K562 (cell line): ENCODE results near the gene CAPZB.
"Not testable (repeated sequence)": the region's sequence is repeated elsewhere in the genome, so short reads cannot be mapped to it uniquely, and the experiment has no call there.

Source experiments
- EP300 ChIP-seq: IDR thresholded peaks from 2 replicates; pipeline ENCODE4 v1.6.1; 2012; ENCODE audit warnings: low read length, improper control_type of control experiment
- GABPA ChIP-seq: fragments of 200-800 bp; sonication (Bioruptor generic); conservative IDR thresholded peaks from 2 replicates; pipeline ENCODE4 v1.6.1; 2016; ENCODE audit warnings: low read depth, missing genetic modification characterization, missing compliant biosample characterization
- MAZ ChIP-seq, 2 experiments: fragments of 450-650 bp in 1 of 2; sonication (generic) in 1 of 2; formaldehyde crosslinking; IDR thresholded peaks in 1 of 2; conservative IDR thresholded peaks in 1 of 2; 2 replicates each; pipeline versions ENCODE4 v1.4.0 to v1.5.0; 2020; ENCODE audit warnings: mild to moderate bottlenecking in 1 of 2, missing genetic modification reagents in 1 of 2
- MYC ChIP-seq, 2 experiments: fragments of 250-450 bp in 1 of 2; sonication (Bioruptor Pico) in 1 of 2; IDR thresholded peaks; 2 replicates each; pipeline versions ENCODE4 v1.5.1 to v1.6.1; 2012 to 2021; ENCODE audit warnings: low read depth in 2 of 2, borderline replicate concordance in 1 of 2, improper control_type of control experiment in 1 of 2, low read length in 1 of 2, mild to moderate bottlenecking in 1 of 2, moderate library complexity in 1 of 2
- POLR2A ChIP-seq: fragments of 450-650 bp; conservative IDR thresholded peaks from 2 replicates; pipeline ENCODE4 v1.6.1; 2016
- RAD21 ChIP-seq, 2 experiments: fragments of 250-450 bp in 1 of 2; fragments of 450-650 bp in 1 of 2; sonication (Bioruptor Pico) in 1 of 2; formaldehyde crosslinking in 1 of 2; IDR thresholded peaks in 1 of 2; conservative IDR thresholded peaks in 1 of 2; 2 replicates each; pipeline versions ENCODE4 v1.4.0 to v1.8.0; 2020 to 2022; ENCODE audit warnings: mild to moderate bottlenecking in 2 of 2, moderate library complexity in 1 of 2
- RFX5 ChIP-seq: IDR thresholded peaks from 2 replicates; pipeline ENCODE4 v1.6.1; 2011; ENCODE audit warnings: low read depth, mild to moderate bottlenecking, improper control_type of control experiment, low read length
- TF ChIP-seq, protein P1 (sequence below): sonication (generic); formaldehyde crosslinking; IDR thresholded peaks from 2 replicates; pipeline ENCODE4 v1.9.0; 2022; ENCODE audit warnings: mild to moderate bottlenecking, missing genetic modification reagents
- TF ChIP-seq, protein P2 (sequence below), 3 experiments: fragments of 200-800 bp in 1 of 3; sonication (Bioruptor generic) in 1 of 3; sonication (generic) in 1 of 3; formaldehyde crosslinking in 1 of 3; IDR thresholded peaks; 2 replicates each; pipeline versions ENCODE4 v1.6.1 to v1.8.0; 2016 to 2022; ENCODE audit warnings: mild to moderate bottlenecking in 2 of 3, missing compliant biosample characterization in 2 of 3, missing genetic modification characterization in 2 of 3, missing genetic modification reagents in 1 of 3
- TF ChIP-seq, protein P3 (sequence below), 3 experiments: IDR thresholded peaks in 2 of 3; conservative IDR thresholded peaks in 1 of 3; 2 replicates each; pipeline ENCODE4 v1.5.1; 2011 to 2012; ENCODE audit warnings: low read length in 3 of 3, mild to moderate bottlenecking in 3 of 3, control low read depth in 2 of 3, improper control_type of control experiment in 1 of 3, inconsistent platforms in 1 of 3, low read depth in 1 of 3, mixed read lengths in 1 of 3, moderate library complexity in 1 of 3; ENCODE audit not compliant: insufficient read depth in 2 of 3
- TF ChIP-seq, protein P4 (sequence below): fragments of 250-450 bp; sonication (Bioruptor Pico); IDR thresholded peaks from 2 replicates; pipeline ENCODE4 v1.4.0; 2020; ENCODE audit warnings: mild to moderate bottlenecking, moderate library complexity
- TF ChIP-seq, protein P5 (sequence below): sonication (generic); formaldehyde crosslinking; IDR thresholded peaks from 2 replicates; pipeline ENCODE4 v1.8.1; 2022; ENCODE audit warnings: missing genetic modification reagents
- TF ChIP-seq, protein P6 (sequence below): sonication (generic); formaldehyde crosslinking; IDR thresholded peaks from 2 replicates; pipeline ENCODE4 v1.5.0; 2020; ENCODE audit warnings: missing genetic modification reagents

DNA sequence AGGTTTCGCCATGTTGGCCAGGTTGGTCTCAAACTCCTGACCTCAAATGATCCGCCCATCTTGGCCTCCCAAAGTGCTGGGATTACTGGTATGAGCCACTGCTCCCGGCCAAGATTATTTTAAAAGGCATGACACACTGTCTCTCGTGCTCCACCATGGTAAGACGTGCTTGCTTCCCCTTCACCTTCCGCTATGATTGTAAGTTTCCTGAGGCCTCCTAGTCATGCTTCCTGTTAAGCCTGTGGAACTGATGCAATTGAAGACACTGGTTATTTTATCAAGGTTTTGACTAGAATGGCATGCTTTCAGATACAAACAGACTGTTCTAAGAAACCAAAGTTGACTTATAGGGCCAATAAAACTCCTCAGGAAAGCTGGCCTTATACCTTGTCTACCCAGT is 16.9 kb upstream of the CAPZB start:
- TF ChIP-seq, protein P1, sequence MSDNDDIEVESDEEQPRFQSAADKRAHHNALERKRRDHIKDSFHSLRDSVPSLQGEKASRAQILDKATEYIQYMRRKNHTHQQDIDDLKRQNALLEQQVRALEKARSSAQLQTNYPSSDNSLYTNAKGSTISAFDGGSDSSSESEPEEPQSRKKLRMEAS (CRISPR knock-in tag), result not testable (repeated sequence)
- TF ChIP-seq, protein P2, sequence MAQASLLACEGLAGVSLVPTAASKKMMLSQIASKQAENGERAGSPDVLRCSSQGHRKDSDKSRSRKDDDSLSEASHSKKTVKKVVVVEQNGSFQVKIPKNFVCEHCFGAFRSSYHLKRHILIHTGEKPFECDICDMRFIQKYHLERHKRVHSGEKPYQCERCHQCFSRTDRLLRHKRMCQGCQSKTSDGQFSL (CRISPR knock-in tag; IDR thresholded peaks at IDR 0.05), result not testable (repeated sequence)
- TF ChIP-seq, protein P2 (tag; IDR thresholded peaks at IDR 0.05), result not testable (repeated sequence)
- TF ChIP-seq, protein P3, sequence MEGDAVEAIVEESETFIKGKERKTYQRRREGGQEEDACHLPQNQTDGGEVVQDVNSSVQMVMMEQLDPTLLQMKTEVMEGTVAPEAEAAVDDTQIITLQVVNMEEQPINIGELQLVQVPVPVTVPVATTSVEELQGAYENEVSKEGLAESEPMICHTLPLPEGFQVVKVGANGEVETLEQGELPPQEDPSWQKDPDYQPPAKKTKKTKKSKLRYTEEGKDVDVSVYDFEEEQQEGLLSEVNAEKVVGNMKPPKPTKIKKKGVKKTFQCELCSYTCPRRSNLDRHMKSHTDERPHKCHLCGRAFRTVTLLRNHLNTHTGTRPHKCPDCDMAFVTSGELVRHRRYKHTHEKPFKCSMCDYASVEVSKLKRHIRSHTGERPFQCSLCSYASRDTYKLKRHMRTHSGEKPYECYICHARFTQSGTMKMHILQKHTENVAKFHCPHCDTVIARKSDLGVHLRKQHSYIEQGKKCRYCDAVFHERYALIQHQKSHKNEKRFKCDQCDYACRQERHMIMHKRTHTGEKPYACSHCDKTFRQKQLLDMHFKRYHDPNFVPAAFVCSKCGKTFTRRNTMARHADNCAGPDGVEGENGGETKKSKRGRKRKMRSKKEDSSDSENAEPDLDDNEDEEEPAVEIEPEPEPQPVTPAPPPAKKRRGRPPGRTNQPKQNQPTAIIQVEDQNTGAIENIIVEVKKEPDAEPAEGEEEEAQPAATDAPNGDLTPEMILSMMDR (IDR thresholded peaks at IDR 0.05 in 2 of 3, conservative IDR thresholded peaks at IDR 0.05 in 1 of 3; ENCODE audit: insufficient read depth in 2 of 3, low read depth in 1 of 3, low read length in 3 of 3), result not testable (repeated sequence)
- TF ChIP-seq, protein P4, sequence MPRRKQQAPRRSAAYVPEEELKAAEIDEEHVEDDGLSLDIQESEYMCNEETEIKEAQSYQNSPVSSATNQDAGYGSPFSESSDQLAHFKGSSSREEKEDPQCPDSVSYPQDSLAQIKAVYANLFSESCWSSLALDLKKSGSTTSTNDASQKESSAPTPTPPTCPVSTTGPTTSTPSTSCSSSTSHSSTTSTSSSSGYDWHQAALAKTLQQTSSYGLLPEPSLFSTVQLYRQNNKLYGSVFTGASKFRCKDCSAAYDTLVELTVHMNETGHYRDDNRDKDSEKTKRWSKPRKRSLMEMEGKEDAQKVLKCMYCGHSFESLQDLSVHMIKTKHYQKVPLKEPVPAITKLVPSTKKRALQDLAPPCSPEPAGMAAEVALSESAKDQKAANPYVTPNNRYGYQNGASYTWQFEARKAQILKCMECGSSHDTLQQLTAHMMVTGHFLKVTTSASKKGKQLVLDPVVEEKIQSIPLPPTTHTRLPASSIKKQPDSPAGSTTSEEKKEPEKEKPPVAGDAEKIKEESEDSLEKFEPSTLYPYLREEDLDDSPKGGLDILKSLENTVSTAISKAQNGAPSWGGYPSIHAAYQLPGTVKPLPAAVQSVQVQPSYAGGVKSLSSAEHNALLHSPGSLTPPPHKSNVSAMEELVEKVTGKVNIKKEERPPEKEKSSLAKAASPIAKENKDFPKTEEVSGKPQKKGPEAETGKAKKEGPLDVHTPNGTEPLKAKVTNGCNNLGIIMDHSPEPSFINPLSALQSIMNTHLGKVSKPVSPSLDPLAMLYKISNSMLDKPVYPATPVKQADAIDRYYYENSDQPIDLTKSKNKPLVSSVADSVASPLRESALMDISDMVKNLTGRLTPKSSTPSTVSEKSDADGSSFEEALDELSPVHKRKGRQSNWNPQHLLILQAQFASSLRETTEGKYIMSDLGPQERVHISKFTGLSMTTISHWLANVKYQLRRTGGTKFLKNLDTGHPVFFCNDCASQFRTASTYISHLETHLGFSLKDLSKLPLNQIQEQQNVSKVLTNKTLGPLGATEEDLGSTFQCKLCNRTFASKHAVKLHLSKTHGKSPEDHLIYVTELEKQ (CRISPR knock-in tag), result not testable (repeated sequence)
- TF ChIP-seq GABPA (tag); RAD21 (CRISPR knock-in tag; conservative IDR thresholded peaks at IDR 0.05 in 1 of 2, IDR thresholded peaks at IDR 0.05 in 1 of 2); MAZ (CRISPR knock-in tag; conservative IDR thresholded peaks at IDR 0.05 in 1 of 2, IDR thresholded peaks at IDR 0.05 in 1 of 2); EP300; POLR2A; RFX5; MYC (IDR thresholded peaks at IDR 0.05; ENCODE audit: low read depth, low read length); MYC (CRISPR knock-in tag; IDR thresholded peaks at IDR 0.05; ENCODE audit: borderline replicate concordance, low read depth): not testable (repeated sequence)
- TF ChIP-seq, protein P5, sequence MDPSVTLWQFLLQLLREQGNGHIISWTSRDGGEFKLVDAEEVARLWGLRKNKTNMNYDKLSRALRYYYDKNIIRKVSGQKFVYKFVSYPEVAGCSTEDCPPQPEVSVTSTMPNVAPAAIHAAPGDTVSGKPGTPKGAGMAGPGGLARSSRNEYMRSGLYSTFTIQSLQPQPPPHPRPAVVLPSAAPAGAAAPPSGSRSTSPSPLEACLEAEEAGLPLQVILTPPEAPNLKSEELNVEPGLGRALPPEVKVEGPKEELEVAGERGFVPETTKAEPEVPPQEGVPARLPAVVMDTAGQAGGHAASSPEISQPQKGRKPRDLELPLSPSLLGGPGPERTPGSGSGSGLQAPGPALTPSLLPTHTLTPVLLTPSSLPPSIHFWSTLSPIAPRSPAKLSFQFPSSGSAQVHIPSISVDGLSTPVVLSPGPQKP (CRISPR knock-in tag), result not testable (repeated sequence)
- TF ChIP-seq, protein P6, sequence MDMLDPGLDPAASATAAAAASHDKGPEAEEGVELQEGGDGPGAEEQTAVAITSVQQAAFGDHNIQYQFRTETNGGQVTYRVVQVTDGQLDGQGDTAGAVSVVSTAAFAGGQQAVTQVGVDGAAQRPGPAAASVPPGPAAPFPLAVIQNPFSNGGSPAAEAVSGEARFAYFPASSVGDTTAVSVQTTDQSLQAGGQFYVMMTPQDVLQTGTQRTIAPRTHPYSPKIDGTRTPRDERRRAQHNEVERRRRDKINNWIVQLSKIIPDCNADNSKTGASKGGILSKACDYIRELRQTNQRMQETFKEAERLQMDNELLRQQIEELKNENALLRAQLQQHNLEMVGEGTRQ (CRISPR knock-in tag), result not testable (repeated sequence)
